GM19452 (cell line): Measurements from ENCODE around the gene EXOC4.

ENCODE experiments used
- ATAC-seq: cut with Tn5 transposase; IDR thresholded peaks from one replicate; pipeline ENCODE4 v1.9.1; 2021; ENCODE audit not compliant: unreplicated experiment

The EXOC4 gene

DNA sequence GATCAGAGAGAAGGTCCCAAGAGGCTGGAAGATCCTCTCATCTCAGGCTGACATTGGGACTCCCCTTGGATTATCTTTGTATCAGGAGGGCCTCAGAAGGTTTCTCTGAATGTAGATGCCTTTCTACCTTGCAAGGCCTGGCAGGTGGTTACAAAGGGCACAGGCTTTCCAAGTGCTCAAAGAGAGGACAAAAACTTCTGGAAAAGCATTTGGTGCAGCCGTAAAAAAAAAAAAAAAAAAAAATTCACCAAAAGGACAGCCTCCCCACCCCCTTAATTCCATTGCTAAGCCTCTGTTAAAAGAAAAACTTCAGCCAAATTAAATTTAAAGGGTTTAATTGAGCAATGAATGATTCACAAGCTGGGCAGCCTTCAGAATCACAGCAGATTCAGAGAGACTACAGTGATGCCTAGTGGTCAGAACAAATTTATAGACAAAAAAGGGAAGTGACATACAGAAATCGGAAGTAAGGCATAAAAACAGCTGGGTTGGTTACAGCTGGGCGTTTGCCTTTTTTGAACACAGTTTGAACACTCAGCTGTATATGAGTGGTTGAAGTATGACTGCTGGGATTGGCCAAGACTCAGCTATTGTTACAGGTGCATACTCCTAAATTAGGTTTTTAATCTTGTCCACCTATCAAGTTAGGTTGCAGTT is 831.7 kb downstream of the EXOC4 start:
- ATAC-seq, result peak; percentile 76

DNA sequence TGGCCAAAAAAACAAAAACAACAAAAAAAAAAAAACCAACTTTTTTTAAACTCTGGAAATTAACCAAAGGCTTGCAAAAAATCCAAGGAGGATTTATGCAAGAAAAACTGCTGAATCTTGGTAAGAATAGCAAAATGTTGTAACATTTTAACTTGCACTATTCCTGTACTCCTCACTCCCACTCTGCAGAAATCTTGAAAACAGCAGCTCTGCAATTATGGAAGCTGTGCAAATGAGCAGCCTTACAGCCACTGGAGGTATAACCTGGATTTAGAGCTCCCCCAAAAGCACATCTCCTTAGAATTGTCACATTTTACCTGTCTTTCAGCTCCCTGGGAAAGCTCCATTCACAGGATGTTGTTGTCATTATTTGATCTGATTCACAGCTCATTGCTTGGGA is 832.4 kb downstream of the EXOC4 start:
- ATAC-seq, result no peak

DNA sequence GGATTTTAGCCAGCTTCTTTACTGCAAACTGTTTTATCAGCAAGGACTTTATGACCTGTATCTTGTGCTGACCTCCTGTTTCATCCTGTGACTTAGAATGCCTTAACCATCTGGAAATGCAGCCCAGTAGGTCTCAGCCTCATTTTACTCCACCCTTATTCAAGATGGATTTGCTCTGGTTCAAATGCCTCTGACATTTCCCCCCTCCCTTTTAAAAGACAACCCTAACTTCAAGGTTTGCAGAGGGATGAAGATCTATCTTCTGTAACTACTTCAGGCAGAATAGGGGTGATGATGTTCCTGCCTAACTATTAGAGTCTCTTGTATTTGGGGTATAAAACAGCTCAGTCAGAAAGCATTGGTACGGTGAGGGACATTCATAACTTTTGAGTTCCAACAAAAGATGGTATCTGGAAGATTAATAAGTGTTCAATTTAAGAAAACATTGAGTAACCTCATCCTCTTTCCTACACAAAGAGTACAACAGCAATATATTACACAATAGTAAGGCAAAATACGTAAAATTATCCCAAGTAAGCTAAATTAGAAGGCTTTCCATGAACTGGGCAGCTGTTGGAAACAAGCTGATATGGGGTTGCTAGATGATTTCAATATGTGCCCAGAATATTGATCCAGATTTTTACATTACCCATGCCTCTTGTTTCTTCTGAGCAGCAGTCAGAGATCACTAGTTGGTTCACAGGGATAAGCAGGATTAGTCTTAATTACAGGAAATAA is 834.3 kb downstream of the EXOC4 start:
- ATAC-seq, result no peak

DNA sequence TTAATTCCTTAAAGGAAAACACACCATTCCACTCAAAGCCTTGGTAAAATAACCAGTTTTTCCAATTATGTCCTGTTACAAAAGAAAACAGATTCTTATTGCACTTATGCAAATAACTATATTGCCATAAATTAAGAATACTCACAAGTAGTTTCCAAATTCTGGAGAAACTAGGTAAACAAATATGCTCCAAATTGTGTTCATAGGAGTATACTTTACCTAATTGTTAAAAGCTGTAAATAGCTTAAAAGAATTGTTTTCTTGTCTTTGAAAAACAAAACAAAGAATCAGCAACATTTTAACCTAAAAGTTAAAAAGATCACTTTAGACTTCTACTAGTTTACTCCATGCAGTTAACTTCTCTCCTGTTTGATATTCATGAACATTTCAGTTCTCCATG is 835.3 kb downstream of the EXOC4 start:
- no peak for ATAC-seq

DNA sequence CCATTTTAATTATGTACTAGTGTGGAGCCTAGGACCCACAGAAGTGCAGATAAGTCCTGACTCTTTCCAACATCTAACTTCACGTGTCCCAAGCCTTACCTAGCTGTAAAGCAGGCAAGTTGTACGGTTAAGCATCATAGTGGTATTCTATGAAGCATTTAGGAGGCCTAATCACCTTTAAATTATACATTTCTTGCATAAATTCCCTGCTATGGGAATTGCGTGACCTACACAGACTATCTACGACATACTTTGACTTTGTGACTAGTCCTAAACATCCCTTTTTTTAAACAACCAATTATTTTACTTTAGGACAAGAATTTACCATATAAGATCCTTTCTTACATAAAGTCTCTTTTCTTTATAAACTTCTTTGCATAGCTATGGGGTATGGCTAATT is 836.6 kb downstream of the EXOC4 start:
- no peak for ATAC-seq

DNA sequence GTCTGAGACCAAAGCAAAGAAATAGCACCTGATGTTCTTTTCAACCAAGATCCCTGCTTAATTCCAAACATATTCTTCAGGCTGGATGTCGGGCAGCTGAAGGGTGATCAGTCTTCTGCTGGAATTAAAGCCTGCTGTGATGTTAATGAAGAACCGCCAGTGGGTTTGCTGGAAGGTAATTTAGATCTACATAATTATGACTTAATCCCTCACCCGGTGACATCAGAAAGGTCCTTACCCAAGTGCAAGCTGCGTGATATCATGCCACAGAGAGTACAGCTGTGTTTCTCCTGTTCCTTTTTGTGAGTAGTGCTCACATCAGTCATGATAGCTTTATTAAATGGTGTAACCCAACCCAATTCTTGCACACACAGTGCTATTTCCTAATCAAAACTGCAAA is 845.2 kb downstream of the EXOC4 start:
- ATAC-seq, result no peak

DNA sequence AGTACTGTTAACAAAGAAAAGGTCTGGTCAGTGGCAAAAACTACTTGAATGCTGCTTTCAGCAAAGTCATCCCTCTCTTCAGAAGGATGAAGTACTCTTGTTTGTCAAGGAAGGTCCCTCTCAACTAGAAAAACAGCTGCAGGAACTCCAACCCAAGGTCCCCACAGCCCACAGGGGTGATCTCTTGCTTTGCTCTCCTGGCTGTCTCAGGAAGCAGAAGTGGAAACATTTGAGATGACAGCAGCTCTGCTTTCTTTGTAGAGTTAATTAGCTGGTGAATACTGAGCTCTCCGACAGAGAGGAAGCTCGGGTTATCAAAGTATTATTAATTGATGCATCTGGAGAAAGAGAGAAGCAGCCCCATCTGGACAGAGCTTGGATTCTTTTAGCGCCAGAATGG is 848.8 kb downstream of the EXOC4 start:
- ATAC-seq, result no peak

DNA sequence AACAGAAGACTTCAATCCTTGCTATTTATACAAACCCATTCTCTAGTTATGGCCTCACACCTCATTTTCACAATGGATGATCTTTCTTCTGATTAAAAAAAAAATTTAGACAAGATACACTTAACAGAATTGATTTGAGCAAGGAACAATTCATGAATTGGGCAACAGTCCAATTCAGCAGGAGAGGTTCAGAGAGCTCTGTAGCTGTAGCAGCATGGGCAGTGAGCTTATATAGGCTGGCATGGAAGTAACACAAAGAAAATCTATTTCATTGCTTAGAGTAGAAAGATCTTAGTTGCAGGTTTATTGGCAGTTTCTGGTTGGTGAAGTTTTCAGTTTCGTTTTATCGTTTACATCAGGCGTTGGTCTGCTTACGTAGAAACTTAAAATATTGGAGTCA is 851.3 kb downstream of the EXOC4 start:
- ATAC-seq, result no peak

DNA sequence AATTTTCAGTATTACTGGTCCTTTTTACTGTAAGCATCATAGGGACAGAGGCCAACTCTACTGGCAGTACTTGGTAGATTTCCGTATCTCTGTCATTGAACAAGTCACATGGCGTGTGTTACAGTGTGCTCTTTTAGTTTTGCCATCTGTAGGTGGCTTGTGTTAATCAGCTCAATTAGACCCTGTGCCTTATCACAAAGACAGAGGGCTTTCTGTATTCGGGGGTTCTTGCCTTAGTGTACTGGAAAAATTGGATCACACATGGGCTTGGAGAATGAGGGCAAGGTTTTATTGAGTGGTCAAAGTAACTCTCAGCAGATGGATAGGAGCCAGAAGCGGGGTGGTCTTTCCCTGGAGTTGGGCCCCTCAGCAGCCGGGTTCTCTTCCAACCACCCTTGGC is 853.0 kb downstream of the EXOC4 start:
- no peak for ATAC-seq

DNA sequence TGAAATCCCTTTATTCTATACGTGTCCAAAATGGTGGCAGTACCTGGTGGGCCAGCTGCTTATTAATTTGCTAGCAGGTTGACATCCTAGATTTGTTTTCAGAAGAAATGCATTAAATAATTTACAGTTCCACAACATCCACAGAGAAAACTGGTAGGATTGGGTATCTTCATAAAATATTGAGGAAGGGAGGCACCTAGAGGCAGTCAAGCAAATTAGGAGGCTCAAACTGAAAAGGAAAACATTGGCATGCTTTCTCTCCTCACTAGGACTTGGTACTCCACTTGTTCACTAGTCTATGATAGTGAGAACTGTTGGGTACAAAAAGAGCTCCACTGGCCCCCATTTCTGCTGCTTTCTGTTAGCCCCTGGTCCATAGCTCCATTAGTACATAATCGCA is 855.9 kb downstream of the EXOC4 start:
- no peak for ATAC-seq

DNA sequence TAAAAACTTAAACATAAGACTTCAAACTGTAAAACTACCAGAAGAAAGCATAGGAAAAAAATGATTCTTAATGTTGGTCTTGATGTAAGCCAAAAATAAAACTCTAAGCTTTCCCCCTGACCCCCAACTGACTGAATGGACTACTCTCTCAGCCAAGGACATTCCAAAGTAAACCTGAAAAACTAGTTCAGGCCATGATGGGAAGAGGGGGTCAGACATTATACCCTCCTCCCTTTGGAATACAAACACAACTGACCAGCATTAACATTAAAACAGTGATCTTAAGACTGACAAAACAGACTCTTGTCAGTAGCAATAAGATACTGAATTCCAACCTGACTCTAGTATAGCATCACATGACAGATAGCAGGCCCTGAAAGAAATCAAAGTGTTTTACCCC is 860.8 kb downstream of the EXOC4 start:
- no peak for ATAC-seq

DNA sequence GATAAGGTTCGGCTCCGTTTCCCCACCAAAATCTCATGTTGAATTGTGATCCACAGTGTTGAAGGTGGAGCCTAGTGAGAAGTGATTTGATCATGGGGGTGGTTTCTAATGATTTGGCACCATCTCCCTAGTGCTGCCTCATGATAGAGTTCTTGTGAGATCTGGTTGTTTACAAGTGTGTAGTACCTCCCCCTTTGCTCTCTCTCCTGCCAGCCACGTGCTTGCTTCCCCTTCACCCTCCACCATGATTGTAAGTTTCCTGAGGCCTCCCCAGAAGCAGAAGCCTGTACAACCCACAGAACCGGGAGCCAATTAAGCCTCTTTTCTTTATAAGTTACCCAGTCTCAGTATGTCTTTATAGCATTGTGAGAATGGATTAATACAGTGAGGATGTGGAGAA is 862.1 kb downstream of the EXOC4 start:
- no peak for ATAC-seq
